C4-2B (cell line): ENCODE results near the gene MXRA8.

Experiments used
- CTCF ChIP-seq: fragments of 450-650 bp; conservative IDR thresholded peaks from 2 replicates; pipeline ENCODE4 v1.5.1; 2017; ENCODE audit warnings: mild to moderate bottlenecking
- ZFX ChIP-seq: fragments of 450-650 bp; IDR thresholded peaks from 2 replicates; pipeline ENCODE4 v1.6.1; 2017

- no peak for TF ChIP-seq CTCF
- no peak for TF ChIP-seq ZFX
These were observed 26.2 kb downstream of the MXRA8 start for GRCh38 chr1:1332031-1332755.
